ENCODE results near the gene GNGT2. TPM values are rescaled to one million over a fixed set of nuclear protein-coding genes. Genes with fewer than 3 reads are reported as not detected.

Gene GNGT2
- polyA plus RNA-seq, 1 donor (not counting 4 experiments of a cell fraction or from before 2014, with no cell fraction given), result not detected

GRCh38 chr17:49197346-49197998 is 12.9 kb downstream of the GNGT2 start:
- Histone ChIP-seq H3K79me2 (ENCODE audit: control insufficient read depth, insufficient read depth, low read length) (no peaks in the 10 kb centered on the region), H3K27ac (ENCODE audit: control insufficient read depth, insufficient read depth, low read length) (no peak overlapping the region), H3K27me3 (ENCODE audit: control insufficient read depth, extremely low read depth, insufficient read depth, low read length) (peaks cover 6% of the 10 kb centered on the region), H3K36me3 (ENCODE audit: control insufficient read depth in 2 of 2, extremely low read depth in 1 of 2, insufficient read depth in 2 of 2, low read length in 2 of 2) (no peaks in the 10 kb centered on the region), H3K4me3 (ENCODE audit: control insufficient read depth in 2 of 3, extremely low read depth in 1 of 3, insufficient read depth in 2 of 3, low read depth in 1 of 3, low read length in 3 of 3) (no peak overlapping the region), H3K4me2 (ENCODE audit: control insufficient read depth, extremely low read depth, insufficient read depth, low read depth, low read length) (no peak overlapping the region), H3K9me3 (ENCODE audit: control insufficient read depth, low read depth, low read length) (no peaks in the 10 kb centered on the region), H3K9me1 (ENCODE audit: control insufficient read depth, extremely low read depth, insufficient read depth, low read length) (no peaks in the 10 kb centered on the region), H3K9ac (ENCODE audit: control insufficient read depth, extremely low read depth, insufficient read depth, low read length) (no peak overlapping the region), H2AFZ (ENCODE audit: control insufficient read depth, low read length) (no peak overlapping the region), H4K20me1 (ENCODE audit: control insufficient read depth, extremely low read depth, insufficient read depth, low read length) (no peaks in the 10 kb centered on the region), H3K4me1 (ENCODE audit: control insufficient read depth, extremely low read depth, insufficient read depth, low read length) (peaks cover 8% of the 10 kb centered on the region)
- FAIRE-seq (no peak), DNase-seq (ENCODE audit: low read depth, low spot score) (no peak)
- dilution Hi-C loops (cut with MboI; ENCODE audit: extremely low pct_ligation_motif_present, low sequenced_read_pairs), result no loop called here
- TF ChIP-seq EZH2 (IDR thresholded peaks at IDR 0.05; ENCODE audit: low read length) (no peak), CTCF (optimal IDR thresholded peaks at IDR 0.05 in 1 of 3, IDR thresholded peaks at IDR 0.05 in 1 of 3, conservative IDR thresholded peaks at IDR 0.05 in 1 of 3; ENCODE audit: extremely low read depth in 1 of 3, insufficient read depth in 2 of 3, low read length in 3 of 3) (no peak)

DNA sequence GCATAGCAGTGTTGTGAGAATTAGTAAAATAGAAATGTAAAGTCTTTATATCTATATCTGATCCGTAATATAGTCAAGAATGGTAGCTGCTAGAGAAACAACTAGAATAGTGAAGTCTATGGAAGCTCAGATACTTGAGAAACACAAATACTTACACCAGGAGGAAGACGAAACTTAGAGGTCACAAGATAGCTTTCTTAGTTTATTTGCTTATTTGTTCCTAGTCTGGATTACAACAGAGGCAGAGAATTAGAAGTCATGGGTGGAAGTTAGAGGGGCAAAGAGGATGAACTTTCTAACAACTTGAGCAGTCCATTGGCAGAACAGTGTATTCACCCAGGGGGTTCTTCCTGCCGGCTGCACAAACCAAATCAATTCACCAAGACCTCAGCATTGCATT is 13.9 kb downstream of the GNGT2 start:
- H3K27ac ChIP-seq (ENCODE audit: control insufficient read depth, insufficient read depth, low read length), result no peak overlapping the region
- dilution Hi-C loops (cut with MboI; ENCODE audit: extremely low pct_ligation_motif_present, low sequenced_read_pairs), result no loop called here
- TF ChIP-seq CTCF (optimal IDR thresholded peaks at IDR 0.05 in 1 of 3, IDR thresholded peaks at IDR 0.05 in 1 of 3, conservative IDR thresholded peaks at IDR 0.05 in 1 of 3; ENCODE audit: extremely low read depth in 1 of 3, insufficient read depth in 2 of 3, low read length in 3 of 3), result no peak
- TF ChIP-seq EZH2 (IDR thresholded peaks at IDR 0.05; ENCODE audit: low read length), result no peak
- no peaks in the 10 kb centered on the region for H3K9me3 ChIP-seq (ENCODE audit: control insufficient read depth, low read depth, low read length)
- no peak for DNase-seq (ENCODE audit: low read depth, low spot score)
- no peak overlapping the region for H2AFZ ChIP-seq (ENCODE audit: control insufficient read depth, low read length)
- no peak for FAIRE-seq
- H3K9ac ChIP-seq (ENCODE audit: control insufficient read depth, extremely low read depth, insufficient read depth, low read length), result no peak overlapping the region
- no peak overlapping the region for H3K4me2 ChIP-seq (ENCODE audit: control insufficient read depth, extremely low read depth, insufficient read depth, low read depth, low read length)
- no peaks in the 10 kb centered on the region for H3K79me2 ChIP-seq (ENCODE audit: control insufficient read depth, insufficient read depth, low read length)
- no peaks in the 10 kb centered on the region for H3K36me3 ChIP-seq (ENCODE audit: control insufficient read depth in 2 of 2, extremely low read depth in 1 of 2, insufficient read depth in 2 of 2, low read length in 2 of 2)
- no peaks in the 10 kb centered on the region for H3K27me3 ChIP-seq (ENCODE audit: control insufficient read depth, extremely low read depth, insufficient read depth, low read length)
- H3K4me1 ChIP-seq (ENCODE audit: control insufficient read depth, extremely low read depth, insufficient read depth, low read length), result peaks cover 11% of the 10 kb centered on the region
- H3K4me3 ChIP-seq (ENCODE audit: control insufficient read depth in 2 of 3, extremely low read depth in 1 of 3, insufficient read depth in 2 of 3, low read depth in 1 of 3, low read length in 3 of 3), result no peak overlapping the region
- no peaks in the 10 kb centered on the region for H3K9me1 ChIP-seq (ENCODE audit: control insufficient read depth, extremely low read depth, insufficient read depth, low read length)
- no peaks in the 10 kb centered on the region for H4K20me1 ChIP-seq (ENCODE audit: control insufficient read depth, extremely low read depth, insufficient read depth, low read length)
